ENCODE measurements around the gene BBS9. TPM values are rescaled to one million over a fixed set of nuclear protein-coding genes. Genes with fewer than 3 reads are reported as not detected.

Gene BBS9
- total and polyA plus RNA-seq, 2 of the 4 experiments (the other 2 are of a cell fraction): 7.9 to 9.5 TPM

GRCh38 chr7:33200282-33200681 is 70.9 kb downstream of the BBS9 start:
- Histone ChIP-seq H2BK20ac (ENCODE audit: low read depth, low read length) (no peak overlapping the region), H3K27ac (ENCODE audit: insufficient read depth, low read length) (no peak overlapping the region), H2BK5ac (ENCODE audit: low read depth, low read length, poor library complexity, severe bottlenecking) (no peak overlapping the region), H3K9ac (ENCODE audit: low read depth, low read length) (no peak overlapping the region), H3K14ac (replicated peaks; ENCODE audit: low read depth, low read length) (no peak overlapping the region), H4K91ac (ENCODE audit: insufficient read depth, low read depth, low read length) (no peak overlapping the region), H3K36me3 (ENCODE audit: control insufficient read depth, insufficient read depth, low read length) (no peaks in the 10 kb centered on the region), H3K79me1 (ENCODE audit: low read depth in 1 of 2, low read length in 2 of 2) (no peaks in the 10 kb centered on the region), H2BK120ac (ENCODE audit: low read depth, low read length) (no peak overlapping the region), H2AFZ (replicated peaks; ENCODE audit: low read length, poor library complexity) (no peak overlapping the region), H3K4me1 (ENCODE audit: control insufficient read depth, insufficient read depth, low read length) (no peaks in the 10 kb centered on the region), H3K23ac (ENCODE audit: low read depth, low read length) (no peak overlapping the region), H2AK5ac (ENCODE audit: low read depth, low read length) (no peak overlapping the region), H3K18ac (ENCODE audit: low read depth, low read length) (no peak overlapping the region), H4K20me1 (ENCODE audit: insufficient read depth, low read length) (no peaks in the 10 kb centered on the region), H4K8ac (ENCODE audit: low read depth in 2 of 2, low read length in 2 of 2) (no peak overlapping the region), H3K56ac (ENCODE audit: extremely low read depth, insufficient read depth, low read length) (no peak overlapping the region), H3K9me1 (ENCODE audit: insufficient read depth, low read length) (no peaks in the 10 kb centered on the region), H3K27me3 (ENCODE audit: control insufficient read depth, insufficient read depth, low read length) (no peaks in the 10 kb centered on the region), H2AK9ac (replicated peaks; ENCODE audit: low read depth, low read length, poor library complexity) (no peak overlapping the region), H3K4ac (ENCODE audit: low read depth, low read length) (no peak overlapping the region), H2BK15ac (ENCODE audit: low read depth, low read length) (no peak overlapping the region), H4K5ac (ENCODE audit: low read depth, low read length) (no peak overlapping the region), H3K9me3 (ENCODE audit: control insufficient read depth, insufficient read depth, low read length) (no peaks in the 10 kb centered on the region), H3K4me3 (ENCODE audit: insufficient read depth, low read depth, low read length) (no peak overlapping the region), H3K4me2 (ENCODE audit: low read depth, low read length) (no peak overlapping the region)
- dilution Hi-C loops (cut with HindIII; ENCODE audit: low sequenced_read_pairs, unreplicated experiment): no loop called here
- ChIA-PET CTCF (no interaction called here), POLR2A (ENCODE audit: unreplicated experiment) (no interaction called here)
- TF ChIP-seq RFX5 (IDR thresholded peaks at IDR 0.05; ENCODE audit: low read depth, low read length) (no peak), ELK1 (IDR thresholded peaks at IDR 0.05; ENCODE audit: borderline replicate concordance, low read depth, low read length) (no peak), MXI1 (IDR thresholded peaks at IDR 0.05; ENCODE audit: borderline replicate concordance, low read depth, low read length) (no peak), BHLHE40 (IDR thresholded peaks at IDR 0.05; ENCODE audit: low read depth, low read length) (no peak), MAFK (IDR thresholded peaks at IDR 0.05; ENCODE audit: low read depth, low read length) (no peak), CHD1 (IDR thresholded peaks at IDR 0.05; ENCODE audit: low read depth, low read length) (no peak), NFE2L2 (IDR thresholded peaks at IDR 0.05; ENCODE audit: low read depth, low read length) (no peak), POLR2A (IDR thresholded peaks at IDR 0.05; ENCODE audit: low read depth, low read length) (no peak), RCOR1 (IDR thresholded peaks at IDR 0.05; ENCODE audit: insufficient replicate concordance, low read length) (no peak), CEBPB (IDR thresholded peaks at IDR 0.05; ENCODE audit: low read depth, low read length) (no peak), RAD21 (IDR thresholded peaks at IDR 0.05; ENCODE audit: low read length) (no peak), USF2 (IDR thresholded peaks at IDR 0.05; ENCODE audit: low read depth, low read length) (no peak), FOS (IDR thresholded peaks at IDR 0.05; ENCODE audit: low read depth, low read length) (no peak), CTCF (conservative IDR thresholded peaks at IDR 0.05; ENCODE audit: low read depth, low read length) (no peak), SMC3 (IDR thresholded peaks at IDR 0.05; ENCODE audit: low read depth, low read length) (no peak), MAZ (IDR thresholded peaks at IDR 0.05; ENCODE audit: borderline replicate concordance, low read depth, low read length) (no peak)
- BruUV-seq (replicated peaks): no TSS peak
- ATAC-seq (ENCODE audit: low read depth): 0 out of 2 replicates have a peak, but pooled peaks have one; percentile 24
- in situ Hi-C loops (cut with MboI; ENCODE audit: low sequenced_read_pairs): no loop called here
- intact Hi-C loops (cut with micrococcal nuclease): no loop called here
- no CpG with 5 or more reads among the region's 1 CpG for WGBS, 2 experiments (ENCODE audit: extremely low coverage in 2 of 2, insufficient read length in 1 of 2)
- no peak for DNase-seq
